Right lobe of liver (tissue), 4 donors: ENCODE data around the gene NCAPH2.

ENCODE experiments used
- CTCF ChIP-seq, 4 donors: fragments of 200-600 bp in 3 of 4; fragments of 450-650 bp in 1 of 4; IDR thresholded peaks; one replicate each; pipeline versions ENCODE4 v1.5.1 to v1.8.0; 2016 to 2022; ENCODE audit warnings: antibody characterized with exemption in 4 of 4, mild to moderate bottlenecking in 2 of 4
- POLR2A ChIP-seq: fragments of 450-650 bp; IDR thresholded peaks from one replicate; pipeline ENCODE4 v1.6.1; 2017; ENCODE audit warnings: antibody characterized with exemption, mild to moderate bottlenecking
- donor health status: DM: no; HTN: no; CAD: no.
- donor health status: DM: no; HTN: no; CAD: no.
- donor health status: DM: no; HTN: yes; CAD: no.

GRCh38 chr22:50544746-50545253, 36.8 kb downstream of the NCAPH2 start:
- TF ChIP-seq CTCF (IDR thresholded peaks at IDR 0.05) (no peak), POLR2A (no peak)
